ENCODE data around the gene KRTAP10-12.

- TF ChIP-seq PAX5 (IDR thresholded peaks at IDR 0.05; ENCODE audit: insufficient read depth, low read length, severe bottlenecking) (no peak), TAF1 (IDR thresholded peaks at IDR 0.05; ENCODE audit: low read depth, low read length) (no peak), POLR2A (IDR thresholded peaks at IDR 0.05; ENCODE audit: low read depth, low read length) (no peak), POLR2AphosphoS5 (IDR thresholded peaks at IDR 0.05; ENCODE audit: low read depth, low read length) (no peak), SPI1 (IDR thresholded peaks at IDR 0.05; ENCODE audit: low read depth, low read length) (no peak)
Measured at GRCh38 chr21:44702973-44703730, 6.2 kb downstream of the KRTAP10-12 start.
